ENCODE measurements around the gene RFK. TPM values are rescaled to one million over a fixed set of nuclear protein-coding genes. Genes with fewer than 3 reads are reported as not detected.

RFK gene
- total and polyA plus RNA-seq, 2 of the 13 experiments (the other 11 are each of a cell fraction or from before 2014, with no cell fraction given), result 18.2 to 37.2 TPM

DNA sequence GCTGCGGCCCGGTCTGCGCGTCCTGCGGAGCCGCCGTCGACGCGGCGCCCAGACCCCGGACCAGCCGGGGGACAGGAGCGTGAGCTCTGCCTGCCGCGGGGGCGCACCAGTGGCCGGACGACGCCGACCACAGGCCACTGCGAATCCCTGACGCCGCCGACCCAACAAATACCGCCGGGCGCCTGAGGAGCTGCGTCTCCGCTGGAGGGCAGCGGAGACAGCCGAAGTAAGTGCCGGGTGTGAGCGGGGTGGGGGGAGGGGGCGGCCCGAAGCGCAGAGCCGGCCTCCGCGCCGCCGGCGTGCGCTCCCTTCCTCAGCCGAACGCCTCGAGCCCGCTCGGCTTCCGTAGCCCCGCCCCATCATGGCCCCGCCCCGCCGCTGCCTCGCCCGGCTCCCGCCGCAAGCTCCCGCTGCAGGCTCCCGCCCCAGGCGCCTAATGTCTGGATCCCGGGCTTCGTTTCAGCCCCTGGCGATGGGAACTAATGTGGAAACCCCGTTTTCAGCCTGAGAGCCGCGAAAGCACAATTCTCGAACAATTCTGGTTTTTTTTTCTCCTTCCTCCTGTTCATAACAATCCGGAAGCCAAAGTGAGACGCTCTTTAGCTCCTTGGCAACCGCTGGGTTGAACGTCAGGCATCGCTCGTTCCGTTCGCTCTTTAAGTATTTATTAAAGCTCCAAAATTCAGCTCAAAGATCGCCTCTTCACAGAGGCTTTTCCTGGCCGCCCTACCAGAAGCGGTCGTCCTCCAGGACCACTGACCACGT is at the start of gene RFK (continued):
- TF ChIP-seq, protein P1, sequence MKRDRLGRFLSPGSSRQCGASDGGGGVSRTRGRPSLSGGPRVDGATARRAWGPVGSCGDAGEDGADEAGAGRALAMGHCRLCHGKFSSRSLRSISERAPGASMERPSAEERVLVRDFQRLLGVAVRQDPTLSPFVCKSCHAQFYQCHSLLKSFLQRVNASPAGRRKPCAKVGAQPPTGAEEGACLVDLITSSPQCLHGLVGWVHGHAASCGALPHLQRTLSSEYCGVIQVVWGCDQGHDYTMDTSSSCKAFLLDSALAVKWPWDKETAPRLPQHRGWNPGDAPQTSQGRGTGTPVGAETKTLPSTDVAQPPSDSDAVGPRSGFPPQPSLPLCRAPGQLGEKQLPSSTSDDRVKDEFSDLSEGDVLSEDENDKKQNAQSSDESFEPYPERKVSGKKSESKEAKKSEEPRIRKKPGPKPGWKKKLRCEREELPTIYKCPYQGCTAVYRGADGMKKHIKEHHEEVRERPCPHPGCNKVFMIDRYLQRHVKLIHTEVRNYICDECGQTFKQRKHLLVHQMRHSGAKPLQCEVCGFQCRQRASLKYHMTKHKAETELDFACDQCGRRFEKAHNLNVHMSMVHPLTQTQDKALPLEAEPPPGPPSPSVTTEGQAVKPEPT (CRISPR knock-in tag; IDR thresholded peaks at IDR 0.05; ENCODE audit: low read depth), result no peak
- no peak for TF ChIP-seq ZNF253 (CRISPR knock-in tag; IDR thresholded peaks at IDR 0.05; ENCODE audit: borderline replicate concordance)
- TF ChIP-seq, protein P2, sequence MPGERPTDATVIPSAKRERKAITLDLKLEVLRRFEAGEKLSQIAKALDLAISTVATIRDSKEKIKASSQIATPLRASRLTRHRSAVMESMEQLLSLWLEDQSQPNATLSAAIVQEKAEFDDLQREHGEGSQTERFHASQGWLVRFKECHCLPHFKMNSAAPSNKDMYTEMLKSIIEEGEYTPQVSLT (CRISPR knock-in tag; IDR thresholded peaks at IDR 0.05; ENCODE audit: borderline replicate concordance, low read depth), result no peak
- peak; percentile 80; the same call in 1 of the 2 replicates for TF ChIP-seq NRL (CRISPR knock-in tag; IDR thresholded peaks at IDR 0.05; ENCODE audit: borderline replicate concordance)
- peak; percentile 30 for TF ChIP-seq ZNF782 (CRISPR knock-in tag; IDR thresholded peaks at IDR 0.05; ENCODE audit: borderline replicate concordance)
- TF ChIP-seq, protein P3, sequence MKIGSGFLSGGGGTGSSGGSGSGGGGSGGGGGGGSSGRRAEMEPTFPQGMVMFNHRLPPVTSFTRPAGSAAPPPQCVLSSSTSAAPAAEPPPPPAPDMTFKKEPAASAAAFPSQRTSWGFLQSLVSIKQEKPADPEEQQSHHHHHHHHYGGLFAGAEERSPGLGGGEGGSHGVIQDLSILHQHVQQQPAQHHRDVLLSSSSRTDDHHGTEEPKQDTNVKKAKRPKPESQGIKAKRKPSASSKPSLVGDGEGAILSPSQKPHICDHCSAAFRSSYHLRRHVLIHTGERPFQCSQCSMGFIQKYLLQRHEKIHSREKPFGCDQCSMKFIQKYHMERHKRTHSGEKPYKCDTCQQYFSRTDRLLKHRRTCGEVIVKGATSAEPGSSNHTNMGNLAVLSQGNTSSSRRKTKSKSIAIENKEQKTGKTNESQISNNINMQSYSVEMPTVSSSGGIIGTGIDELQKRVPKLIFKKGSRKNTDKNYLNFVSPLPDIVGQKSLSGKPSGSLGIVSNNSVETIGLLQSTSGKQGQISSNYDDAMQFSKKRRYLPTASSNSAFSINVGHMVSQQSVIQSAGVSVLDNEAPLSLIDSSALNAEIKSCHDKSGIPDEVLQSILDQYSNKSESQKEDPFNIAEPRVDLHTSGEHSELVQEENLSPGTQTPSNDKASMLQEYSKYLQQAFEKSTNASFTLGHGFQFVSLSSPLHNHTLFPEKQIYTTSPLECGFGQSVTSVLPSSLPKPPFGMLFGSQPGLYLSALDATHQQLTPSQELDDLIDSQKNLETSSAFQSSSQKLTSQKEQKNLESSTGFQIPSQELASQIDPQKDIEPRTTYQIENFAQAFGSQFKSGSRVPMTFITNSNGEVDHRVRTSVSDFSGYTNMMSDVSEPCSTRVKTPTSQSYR (CRISPR knock-in tag; IDR thresholded peaks at IDR 0.05; ENCODE audit: borderline replicate concordance), result peak; percentile 89
- TF ChIP-seq, protein P4, sequence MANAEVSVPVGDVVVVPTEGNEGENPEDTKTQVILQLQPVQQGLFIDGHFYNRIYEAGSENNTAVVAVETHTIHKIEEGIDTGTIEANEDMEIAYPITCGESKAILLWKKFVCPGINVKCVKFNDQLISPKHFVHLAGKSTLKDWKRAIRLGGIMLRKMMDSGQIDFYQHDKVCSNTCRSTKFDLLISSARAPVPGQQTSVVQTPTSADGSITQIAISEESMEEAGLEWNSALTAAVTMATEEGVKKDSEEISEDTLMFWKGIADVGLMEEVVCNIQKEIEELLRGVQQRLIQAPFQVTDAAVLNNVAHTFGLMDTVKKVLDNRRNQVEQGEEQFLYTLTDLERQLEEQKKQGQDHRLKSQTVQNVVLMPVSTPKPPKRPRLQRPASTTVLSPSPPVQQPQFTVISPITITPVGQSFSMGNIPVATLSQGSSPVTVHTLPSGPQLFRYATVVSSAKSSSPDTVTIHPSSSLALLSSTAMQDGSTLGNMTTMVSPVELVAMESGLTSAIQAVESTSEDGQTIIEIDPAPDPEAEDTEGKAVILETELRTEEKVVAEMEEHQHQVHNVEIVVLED (CRISPR knock-in tag; IDR thresholded peaks at IDR 0.05; ENCODE audit: borderline replicate concordance), result peak; percentile 76; the same call in 1 of the 2 replicates
- TF ChIP-seq, protein P5, sequence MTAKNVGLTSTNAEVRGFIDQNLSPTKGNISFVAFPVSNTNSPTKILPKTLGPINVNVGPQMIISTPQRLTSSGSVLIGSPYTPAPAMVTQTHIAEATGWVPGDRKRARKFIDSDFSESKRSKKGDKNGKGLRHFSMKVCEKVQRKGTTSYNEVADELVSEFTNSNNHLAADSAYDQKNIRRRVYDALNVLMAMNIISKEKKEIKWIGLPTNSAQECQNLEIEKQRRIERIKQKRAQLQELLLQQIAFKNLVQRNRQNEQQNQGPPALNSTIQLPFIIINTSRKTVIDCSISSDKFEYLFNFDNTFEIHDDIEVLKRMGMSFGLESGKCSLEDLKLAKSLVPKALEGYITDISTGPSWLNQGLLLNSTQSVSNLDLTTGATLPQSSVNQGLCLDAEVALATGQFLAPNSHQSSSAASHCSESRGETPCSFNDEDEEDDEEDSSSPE (CRISPR knock-in tag; IDR thresholded peaks at IDR 0.05), result peak; percentile 77
- TF ChIP-seq, protein P6, sequence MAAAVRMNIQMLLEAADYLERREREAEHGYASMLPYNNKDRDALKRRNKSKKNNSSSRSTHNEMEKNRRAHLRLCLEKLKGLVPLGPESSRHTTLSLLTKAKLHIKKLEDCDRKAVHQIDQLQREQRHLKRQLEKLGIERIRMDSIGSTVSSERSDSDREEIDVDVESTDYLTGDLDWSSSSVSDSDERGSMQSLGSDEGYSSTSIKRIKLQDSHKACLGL (CRISPR knock-in tag; IDR thresholded peaks at IDR 0.05), result peak; percentile 8
- no peak for TF ChIP-seq XBP1 (CRISPR knock-in tag; IDR thresholded peaks at IDR 0.05)
- TF ChIP-seq ZNF225 (CRISPR knock-in tag; IDR thresholded peaks at IDR 0.05), result no peak
- TF ChIP-seq ZNF563 (CRISPR knock-in tag; IDR thresholded peaks at IDR 0.05), result peak; percentile 67
- TF ChIP-seq GFI1 (CRISPR knock-in tag; IDR thresholded peaks at IDR 0.05; ENCODE audit: borderline replicate concordance), result peak; percentile 88
- TF ChIP-seq HNRNPK (IDR thresholded peaks at IDR 0.05; ENCODE audit: low read depth, low read length, poor library complexity, severe bottlenecking), result peak; percentile 76
- TF ChIP-seq CBX1 (IDR thresholded peaks at IDR 0.05; ENCODE audit: low read depth), result no peak
- no peak for TF ChIP-seq ZSCAN22 (CRISPR knock-in tag; IDR thresholded peaks at IDR 0.05)
- TF ChIP-seq THYN1 (CRISPR knock-in tag; IDR thresholded peaks at IDR 0.05; ENCODE audit: borderline replicate concordance, low read depth), result no peak
- TF ChIP-seq MXI1 (IDR thresholded peaks at IDR 0.05; ENCODE audit: borderline replicate concordance, low read depth, low read length), result no peak; the same call in 2 of the 3 replicates
- no peak for TF ChIP-seq NFRKB (IDR thresholded peaks at IDR 0.05)
- no peak for TF ChIP-seq ZNF160 (CRISPR knock-in tag; IDR thresholded peaks at IDR 0.05)

Measured in HepG2 (cell line).